Panc1 (cell line): ENCODE data around the gene RASIP1. TPM values are rescaled to one million over a fixed set of nuclear protein-coding genes. Genes with fewer than 3 reads are reported as not detected.

Experiments
- ATAC-seq: fragments of 200-7000 bp; cut with Tn5 transposase; 2 replicates; pipeline ENCODE4 v1.9.1; 2020; ENCODE audit warnings: mild to moderate bottlenecking, moderate library complexity
- BruUV-seq: library from RNA; stranded (reverse); fragments of 400-500 nt; replicated peaks from 2 replicates; lab custom pipeline; 2021; lab: Mats Ljungman, UMichigan
- CTCF ChIA-PET: fragments of 300-600 bp; sonication (Branson Sonifier 250); formaldehyde crosslinking; loops from one replicate; lab custom pipeline; 2022; ENCODE audit warnings: antibody characterized with exemption; lab: Charles Lee
- POLR2A ChIA-PET: fragments of 300-600 bp; sonication (Branson Sonifier 250); formaldehyde crosslinking; loops from one replicate; lab custom pipeline; 2022; ENCODE audit warnings: antibody characterized with exemption; lab: Charles Lee
- DNase-seq: peaks from one replicate; pipeline ENCODE4 v3.0.0-alpha.2; 2010; ENCODE audit warnings: low read depth, low spot score
- H3K27ac ChIP-seq: 2 replicates; pipeline ENCODE4 v1.5.1; 2011; ENCODE audit warnings: mild to moderate bottlenecking, low read length, inconsistent platforms
- H3K27me3 ChIP-seq: fragments of 200-500 bp; sonication (Bioruptor generic); 2 replicates; pipeline ENCODE4 v1.6.0; 2014; ENCODE audit warnings: low read length, inconsistent platforms; ENCODE audit not compliant: control insufficient read depth, insufficient read depth
- H3K36me3 ChIP-seq: fragments of 200-500 bp; sonication (Bioruptor generic); 2 replicates; pipeline ENCODE4 v1.5.1; 2014; ENCODE audit warnings: inconsistent platforms, mild to moderate bottlenecking, low read length, moderate library complexity; ENCODE audit not compliant: control insufficient read depth, insufficient read depth
- H3K4me1 ChIP-seq: 2 replicates; pipeline ENCODE4 v1.5.1; 2011; ENCODE audit warnings: inconsistent platforms, mild to moderate bottlenecking, low read length, moderate library complexity; ENCODE audit not compliant: control insufficient read depth, insufficient read depth
- H3K4me3 ChIP-seq, 2 experiments: 2 replicates each; pipeline ENCODE4 v1.5.1; 2011 to 2012; ENCODE audit warnings: low read depth in 2 of 2, low read length in 2 of 2, mild to moderate bottlenecking in 2 of 2, inconsistent platforms in 1 of 2, moderate library complexity in 1 of 2
- H3K9me3 ChIP-seq: fragments of 200-500 bp; sonication (Bioruptor generic); 2 replicates; pipeline ENCODE4 v1.5.1; 2014; ENCODE audit warnings: low read depth, mild to moderate bottlenecking, inconsistent platforms, low read length, moderate library complexity; ENCODE audit not compliant: control insufficient read depth, insufficient read depth
- CTCF ChIP-seq: fragments of 450-650 bp; IDR thresholded peaks from 2 replicates; pipeline ENCODE4 v1.5.1; 2017; ENCODE audit warnings: mild to moderate bottlenecking
- POLR2AphosphoS5 ChIP-seq: IDR thresholded peaks from 2 replicates; pipeline ENCODE4 v1.6.1; 2012; ENCODE audit warnings: mild to moderate bottlenecking, low read depth, low read length, moderate library complexity
- REST ChIP-seq, 2 experiments: IDR thresholded peaks; 2 replicates each; pipeline ENCODE4 v1.6.1; 2011 to 2012; ENCODE audit warnings: low read depth in 2 of 2, control low read depth in 1 of 2, low read length in 1 of 2, mild to moderate bottlenecking in 1 of 2, moderate library complexity in 1 of 2; ENCODE audit not compliant: insufficient read depth in 1 of 2
- SIN3A ChIP-seq: IDR thresholded peaks from 2 replicates; pipeline ENCODE4 v1.6.1; 2012; ENCODE audit warnings: low read depth, mild to moderate bottlenecking, low read length, moderate library complexity, borderline replicate concordance; ENCODE audit not compliant: insufficient read depth
- TCF7L2 ChIP-seq: IDR thresholded peaks from 2 replicates; pipeline ENCODE4 v1.6.1; 2011; ENCODE audit warnings: mild to moderate bottlenecking, low read depth, low read length, inconsistent platforms
- in situ Hi-C: cut with HindIII; loops from 2 replicates; pipeline ENCODE4 v1.10.0; 2016; ENCODE audit warnings: low sequenced_read_pairs, low pct_unique_long_range_greater_than_20kb
- intact Hi-C: fragments of 100-400 bp; cut with micrococcal nuclease; formaldehyde crosslinking; loops from one replicate; pipeline ENCODE4 v1.10.0; 2022; ENCODE audit not compliant: unreplicated experiment
- total RNA-seq: library from RNA; stranded (reverse); gene quantifications from one replicate; pipeline ENCODE4 v1.2.1, GENCODE V29; 2021; ENCODE audit not compliant: unreplicated experiment

RASIP1 gene
- total RNA-seq, 1 experiment from 2014 or later, result 0.41 TPM

GRCh38 chr19:48716562-48717291, 23.7 kb downstream of the RASIP1 start:
- no peaks in the 10 kb centered on the region; the same call in 1 of the 2 replicates for H3K4me1 ChIP-seq
- peak overlapping the region; percentile 46 to 66 for H3K4me3 ChIP-seq
- CTCF ChIA-PET, result interaction anchor here (0.6 kb wide), 2 partner anchors 16 to 254 kb away, joined by 3 to 4 read pairs; no protein-coding TSS in a partner anchor
- in situ Hi-C loops, result no loop called here
- POLR2A ChIA-PET, result interaction anchor here (0.7 kb wide), 1 partner anchor 10 kb away, joined by 6 read pairs; no protein-coding TSS in a partner anchor
- no peaks in the 10 kb centered on the region; the same call in 1 of the 2 replicates for H3K36me3 ChIP-seq
- no peak for ATAC-seq
- no peaks in the 10 kb centered on the region for H3K27me3 ChIP-seq
- intact Hi-C loops, result no loop called here
- no TSS peak for BruUV-seq
- TF ChIP-seq POLR2AphosphoS5 (no peak; the same call in 1 of the 2 replicates), REST (IDR thresholded peaks at IDR 0.05; ENCODE audit: insufficient read depth in 1 of 2, low read depth in 2 of 2, low read length in 1 of 2) (no peak)
- no peak for DNase-seq
- peak overlapping the region; percentile 71 for H3K27ac ChIP-seq
- no peaks in the 10 kb centered on the region for H3K9me3 ChIP-seq

GRCh38 chr19:48715681-48716171, 24.7 kb downstream of the RASIP1 start:
- intact Hi-C loops (no loop called here), in situ Hi-C loops (no loop called here)
- no peak for ATAC-seq
- no peak for DNase-seq
- H3K36me3 ChIP-seq, result no peaks in the 10 kb centered on the region; the same call in 1 of the 2 replicates
- CTCF ChIA-PET, result interaction anchor here (0.7 kb wide), 1 partner anchor 28 kb away, joined by 9 read pairs; no protein-coding TSS in a partner anchor
- H3K27ac ChIP-seq, result peak overlapping the region; percentile 91
- POLR2A ChIA-PET, result interaction anchor here (0.5 to 0.7 kb wide), 2 partner anchors 10 to 646 kb away, joined by 3 to 13 read pairs; no protein-coding TSS in a partner anchor
- no peaks in the 10 kb centered on the region; the same call in 1 of the 2 replicates for H3K4me1 ChIP-seq
- no peaks in the 10 kb centered on the region for H3K27me3 ChIP-seq
- BruUV-seq, result no TSS peak
- H3K4me3 ChIP-seq, result peak overlapping the region; percentile 61 to 66
- H3K9me3 ChIP-seq, result no peaks in the 10 kb centered on the region
- TF ChIP-seq POLR2AphosphoS5 (no peak), REST (IDR thresholded peaks at IDR 0.05; ENCODE audit: insufficient read depth in 1 of 2, low read depth in 2 of 2, low read length in 1 of 2) (no peak), CTCF (no peak), TCF7L2 (no peak), SIN3A (no peak)
